ENCODE results near the gene CTDSP2.
"Not testable (repeated sequence)": the region's sequence is repeated elsewhere in the genome, so short reads cannot be mapped to it uniquely, and the experiment has no call there.

DNA sequence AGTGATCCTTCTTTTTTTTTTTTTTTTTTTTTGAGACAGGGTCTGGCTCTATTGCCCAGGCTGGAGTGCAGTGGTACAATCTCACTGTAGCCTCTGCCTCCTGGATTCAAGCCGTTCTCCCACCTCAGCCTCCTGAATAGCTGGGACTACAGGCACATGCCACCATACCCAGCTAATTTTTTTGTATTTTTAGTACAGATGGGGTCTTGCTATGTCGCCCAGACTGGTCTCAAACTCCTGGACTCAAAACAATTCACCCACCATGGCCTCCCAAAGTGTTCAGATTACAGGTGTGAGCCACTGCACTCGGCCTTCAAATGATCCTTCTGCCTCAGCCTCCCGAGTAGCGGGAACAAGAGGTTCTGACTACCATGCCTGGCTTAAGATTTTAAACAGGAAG, 14.4 kb upstream of the CTDSP2 start:
- not testable (repeated sequence) for TF ChIP-seq POLR2A, POLR2AphosphoS5 (IDR thresholded peaks at IDR 0.05; ENCODE audit: low read depth, low read length)
